HG02610 (cell line): ENCODE data around the gene HMOX2.

Source experiments
- ATAC-seq: cut with Tn5 transposase; IDR thresholded peaks from one replicate; pipeline ENCODE4 v1.9.1; 2021; ENCODE audit warnings: mild to moderate bottlenecking, moderate library complexity; ENCODE audit not compliant: unreplicated experiment

The HMOX2 gene

DNA sequence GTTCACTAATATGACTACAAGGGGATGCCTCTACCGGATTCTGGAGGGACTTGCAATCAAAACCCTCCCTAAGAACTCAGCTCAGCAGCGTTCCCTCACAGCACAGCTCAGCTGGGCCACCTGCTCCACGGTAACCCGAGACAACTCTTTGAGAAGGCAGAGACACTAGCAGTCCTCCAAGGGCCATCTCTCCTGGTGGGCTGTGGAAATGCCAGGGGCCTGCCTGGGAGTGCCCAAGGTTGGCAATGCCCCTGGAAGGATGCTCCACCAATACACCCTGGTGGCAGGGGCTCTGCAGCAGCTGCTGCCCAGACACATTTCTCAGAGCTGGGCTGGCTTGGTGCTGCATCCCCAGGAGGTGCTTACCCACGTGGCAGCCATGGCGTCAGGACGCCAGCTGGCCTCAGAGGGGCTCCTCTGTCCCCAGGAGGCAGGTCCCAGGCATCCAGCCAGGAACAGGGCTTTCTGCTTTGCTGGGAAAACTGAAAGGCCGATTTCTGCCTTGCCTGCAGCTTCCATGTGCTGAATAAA is 45.9 kb downstream of the HMOX2 start:
- ATAC-seq: no peak

DNA sequence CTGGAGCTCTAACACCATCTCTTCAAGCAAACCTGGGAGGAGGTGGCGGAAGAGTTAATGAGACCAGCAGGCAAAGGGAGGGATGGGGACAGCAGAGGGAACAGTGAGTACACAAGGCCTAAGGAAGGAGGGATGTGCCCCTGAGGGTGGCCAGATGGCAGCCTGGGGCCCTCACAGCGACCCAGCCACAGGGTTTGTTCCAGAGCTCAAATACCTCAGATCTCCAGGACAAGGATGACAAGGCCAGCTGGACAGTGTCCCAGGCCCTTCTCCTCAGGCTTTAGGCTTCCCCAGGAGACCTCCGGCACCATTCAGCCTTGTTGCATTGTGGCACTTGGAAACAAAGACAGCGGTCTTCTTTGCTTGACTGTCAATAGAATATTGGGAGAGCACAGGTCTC is 47.5 kb downstream of the HMOX2 start:
- ATAC-seq: no peak

DNA sequence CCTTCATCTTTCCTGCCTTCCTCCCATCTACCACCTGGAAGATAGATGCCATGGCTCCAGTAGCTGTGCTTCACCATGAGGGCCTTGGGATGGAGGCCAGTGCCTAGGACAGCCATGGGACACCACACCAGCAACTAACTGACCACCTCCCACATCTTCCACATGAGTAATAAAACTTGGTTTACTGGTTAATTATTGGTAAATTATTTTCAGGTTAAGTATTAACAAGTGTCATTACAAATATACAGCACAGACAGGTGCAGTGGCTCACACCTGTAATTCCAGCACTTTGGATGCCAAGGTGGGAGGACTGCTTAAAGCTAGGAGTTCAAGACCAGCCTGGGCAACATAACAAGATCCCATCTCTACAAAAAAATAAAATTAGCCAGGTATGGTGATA is 48.4 kb downstream of the HMOX2 start:
- ATAC-seq: no peak

DNA sequence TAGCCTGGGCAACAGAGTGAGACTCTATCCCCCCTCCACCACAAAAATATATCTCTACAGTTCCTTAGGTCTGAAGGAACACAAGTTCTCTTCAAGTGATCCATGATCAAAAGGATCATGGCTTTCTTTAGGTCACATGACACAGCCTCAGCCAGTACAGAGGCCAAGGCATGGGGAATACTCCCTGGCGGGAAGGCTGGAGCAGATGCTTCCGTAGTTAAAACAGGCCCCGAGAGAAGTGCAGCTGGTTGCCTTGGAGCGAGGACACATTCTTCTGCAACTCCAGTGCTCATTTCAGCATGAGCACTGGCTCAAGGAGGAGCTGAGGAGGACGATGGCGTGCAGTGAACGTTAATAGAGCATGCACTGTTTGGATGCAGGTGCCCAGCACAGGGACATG is 48.9 kb downstream of the HMOX2 start:
- no peak for ATAC-seq

DNA sequence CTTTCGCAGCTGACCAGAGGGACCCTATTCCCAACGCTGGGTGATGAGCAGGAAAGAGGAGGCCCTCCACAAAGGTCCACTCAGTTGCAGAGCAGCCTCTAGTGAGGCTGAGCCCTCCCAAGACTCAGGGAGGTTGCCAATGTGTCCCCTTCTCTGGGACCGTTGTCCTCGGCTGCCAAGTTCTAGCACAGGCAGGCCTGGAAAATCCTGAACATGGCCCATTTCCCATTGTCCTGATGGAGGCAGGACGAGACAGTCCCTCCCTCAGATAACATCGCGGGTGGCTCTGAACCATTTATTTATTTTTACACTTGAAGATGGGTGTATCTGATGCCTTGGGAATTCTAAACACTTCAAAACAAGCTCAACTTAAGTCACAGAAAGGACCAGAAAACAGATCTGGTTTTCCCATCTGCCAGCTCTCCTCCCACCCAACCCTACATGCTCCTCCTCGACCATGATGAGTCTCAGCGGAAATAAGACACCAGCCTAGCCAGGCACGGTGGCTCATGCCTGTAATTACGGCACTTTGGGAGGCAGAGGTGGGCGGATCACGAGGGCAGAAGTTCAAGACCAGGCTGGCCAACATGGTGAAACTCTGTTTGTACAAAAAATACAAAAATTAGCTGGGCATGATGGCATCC is 49.6 kb downstream of the HMOX2 start:
- no peak for ATAC-seq

DNA sequence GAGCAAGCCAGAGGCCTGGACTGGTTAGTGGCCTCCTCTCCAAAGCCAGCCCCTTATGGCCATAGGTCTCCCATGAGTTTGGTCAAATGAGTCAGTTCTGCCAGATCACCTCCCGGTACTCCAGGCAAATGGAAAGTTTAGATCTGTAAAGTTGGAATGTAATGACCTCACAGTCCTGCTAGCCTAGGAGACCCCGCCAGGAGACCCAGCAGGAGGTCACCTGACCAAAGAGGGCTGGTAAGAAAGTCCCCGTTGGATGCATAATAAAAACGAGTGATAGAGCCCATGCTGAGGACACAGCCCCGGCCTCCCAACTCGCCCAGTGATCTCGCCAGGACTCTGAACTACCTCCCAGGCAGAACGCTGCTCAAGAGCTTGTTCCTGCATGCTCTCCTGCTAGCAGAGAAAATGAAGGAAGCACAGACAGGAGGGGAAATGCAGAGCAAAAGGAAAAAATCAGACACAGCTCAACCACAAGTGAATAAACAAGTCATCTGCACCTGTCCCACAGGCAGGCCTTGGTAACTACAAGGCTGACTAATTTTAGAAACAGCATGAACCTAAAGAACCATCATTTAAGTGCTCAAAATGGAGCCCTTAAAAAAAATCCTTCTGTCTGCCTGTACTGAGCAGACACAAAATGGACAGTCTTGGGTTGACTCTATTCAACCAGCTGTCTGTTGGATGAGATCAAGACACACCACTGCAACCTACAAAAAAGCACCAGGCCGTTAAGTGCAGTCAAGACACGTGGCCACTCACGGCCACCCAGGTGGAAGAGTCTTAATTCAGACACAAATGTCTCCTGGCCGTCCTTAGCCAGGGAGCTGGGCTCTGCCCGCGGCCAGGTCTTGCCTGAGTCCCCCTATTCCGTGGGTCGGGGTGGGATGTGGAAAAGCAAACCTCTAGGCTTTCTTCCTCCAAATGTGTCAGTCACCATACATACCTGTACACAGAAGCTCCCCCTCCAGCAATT is 53.2 kb downstream of the HMOX2 start:
- peak; percentile 46 for ATAC-seq

DNA sequence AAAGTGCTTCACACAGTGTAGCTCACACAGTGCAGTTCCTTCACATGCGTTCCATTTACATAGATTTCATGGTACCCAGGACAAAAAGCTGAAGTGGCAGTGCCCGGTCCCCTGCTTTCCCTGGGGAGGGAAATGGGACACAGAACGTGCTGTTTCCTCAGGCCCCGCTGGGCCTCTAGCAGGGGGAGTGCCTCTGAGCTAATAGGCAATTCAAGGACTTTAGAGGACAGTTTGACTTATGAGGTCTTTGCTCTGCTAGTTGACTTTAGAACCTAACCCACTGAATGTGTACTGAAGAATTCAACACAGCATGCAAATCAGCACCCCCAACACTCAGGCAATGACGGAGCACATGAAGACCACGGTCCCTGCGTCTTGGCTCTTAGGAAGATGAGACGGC is 55.6 kb downstream of the HMOX2 start:
- no peak for ATAC-seq

DNA sequence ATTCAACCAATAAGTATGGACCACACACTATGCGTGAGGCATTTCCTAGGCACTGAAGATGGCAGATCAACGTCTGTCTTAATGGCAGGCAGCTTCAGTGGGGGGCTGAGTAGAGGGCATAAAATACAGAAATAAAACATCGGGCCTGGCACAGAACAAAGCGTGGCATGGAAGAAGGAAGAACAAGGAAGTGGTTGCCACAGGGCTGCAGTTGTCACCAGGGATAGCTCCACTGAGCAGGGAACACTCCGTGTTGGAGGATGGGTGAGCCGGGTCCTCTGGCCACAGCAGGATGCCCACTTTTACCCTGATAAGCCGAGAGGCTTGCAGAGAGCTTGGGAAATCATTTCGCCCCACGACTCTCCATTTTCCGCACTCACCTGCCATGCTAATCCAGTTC is 56.0 kb downstream of the HMOX2 start:
- ATAC-seq: no peak

DNA sequence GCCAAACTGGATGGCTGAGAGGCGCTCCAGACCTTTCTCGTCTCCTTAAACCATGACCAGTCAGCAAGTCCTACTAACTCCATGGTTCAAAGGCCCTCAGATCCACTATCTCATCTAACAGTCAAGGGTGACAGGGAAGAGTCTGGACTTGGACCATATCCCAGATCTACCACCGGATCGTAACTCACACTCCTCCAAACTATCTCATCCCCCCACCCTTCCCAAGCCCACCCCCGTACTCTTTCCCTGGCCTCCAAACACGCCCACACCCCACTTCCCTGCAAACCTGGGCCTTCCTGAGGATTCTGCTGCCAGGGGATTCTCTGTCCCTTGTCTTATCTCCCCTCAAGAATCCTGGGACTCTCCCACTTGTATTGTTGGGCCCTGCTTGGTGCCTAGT is 57.3 kb downstream of the HMOX2 start:
- ATAC-seq: no peak

DNA sequence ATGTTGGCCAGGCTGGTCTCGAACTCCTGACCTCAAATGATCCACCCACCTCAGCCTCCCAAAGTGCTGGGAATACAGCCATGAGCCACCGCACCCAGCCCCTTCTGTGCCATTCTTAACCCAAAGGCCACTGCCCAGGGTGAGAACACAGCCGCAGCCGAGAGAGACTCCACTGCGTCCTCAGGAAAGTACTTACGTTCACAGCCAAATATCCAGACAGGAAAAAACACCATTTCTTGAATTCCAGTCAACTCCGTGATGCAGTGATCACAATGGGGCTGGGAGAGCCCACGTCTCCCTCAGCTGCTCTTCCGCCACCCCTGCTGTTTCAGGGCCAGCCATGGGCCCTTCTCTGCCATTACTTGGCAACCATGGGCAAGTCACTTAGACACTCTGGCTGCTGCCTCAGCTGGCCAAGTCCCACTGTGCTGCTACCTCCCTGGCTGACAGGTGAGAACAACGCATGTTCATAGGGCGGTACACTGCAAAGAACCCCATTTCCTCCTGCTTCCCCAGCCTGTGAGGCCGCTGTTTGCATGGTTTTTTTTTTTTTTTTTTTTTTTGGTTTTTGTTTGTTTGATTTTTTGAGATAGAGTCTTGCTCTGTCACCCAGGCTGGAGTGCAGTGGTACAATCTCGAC is 58.1 kb downstream of the HMOX2 start:
- ATAC-seq: no peak

DNA sequence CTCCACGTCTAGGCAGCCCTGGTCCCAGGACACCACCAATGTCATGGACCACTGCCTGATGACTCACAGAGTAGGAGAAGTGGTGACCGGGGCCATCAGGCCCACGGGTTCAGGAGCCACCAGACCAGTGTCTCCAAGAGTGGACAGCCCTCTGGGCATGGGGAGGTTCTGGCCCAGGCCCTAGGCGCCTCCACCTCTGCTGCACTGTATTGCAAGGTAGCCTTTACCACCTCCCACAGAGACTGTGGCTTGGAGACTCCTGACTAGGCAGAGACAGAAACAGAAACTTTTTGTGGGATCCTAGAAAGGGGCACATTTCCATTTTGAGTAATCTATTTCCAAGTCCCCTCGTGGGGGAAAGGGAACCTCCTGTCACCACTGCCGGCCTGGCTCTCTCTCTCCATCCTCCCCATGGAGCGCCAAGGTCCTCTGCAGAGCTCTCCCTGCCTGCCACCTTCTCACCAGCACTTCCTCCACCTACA is 59.5 kb downstream of the HMOX2 start:
- ATAC-seq: no peak

DNA sequence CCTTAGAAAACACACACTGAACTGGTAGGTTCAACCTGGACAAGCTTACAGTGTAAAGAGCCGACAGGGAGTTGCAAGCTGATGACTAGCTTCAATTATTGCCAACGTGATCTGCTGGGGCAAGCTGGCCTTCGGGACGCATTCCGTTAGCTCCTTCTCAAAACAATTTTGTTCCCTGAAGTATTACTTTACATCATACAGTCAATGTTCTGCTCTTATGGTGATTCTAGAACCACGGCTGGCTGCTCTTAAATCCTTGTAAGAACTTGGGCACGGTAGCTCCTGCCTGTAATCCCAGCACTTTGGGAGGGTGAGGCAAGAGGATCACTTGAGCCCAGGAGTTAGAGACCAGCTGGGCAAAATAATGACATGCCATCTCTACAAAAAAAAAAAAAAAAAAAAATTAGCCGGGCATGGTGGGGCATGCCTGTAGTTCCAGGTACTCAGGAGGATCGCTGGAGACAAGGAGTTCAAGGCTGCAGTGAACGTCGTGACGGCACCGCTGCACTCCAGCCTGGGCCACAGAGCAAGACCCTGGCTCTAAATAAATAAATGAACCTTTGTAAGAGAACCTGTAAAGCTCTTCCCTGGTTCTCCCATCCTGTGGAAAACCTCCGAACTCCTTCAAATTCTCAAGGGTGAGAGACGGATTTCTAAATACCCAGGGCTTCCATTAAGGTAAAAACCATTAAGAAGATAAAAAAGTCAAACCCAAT is 60.4 kb downstream of the HMOX2 start:
- no peak for ATAC-seq

DNA sequence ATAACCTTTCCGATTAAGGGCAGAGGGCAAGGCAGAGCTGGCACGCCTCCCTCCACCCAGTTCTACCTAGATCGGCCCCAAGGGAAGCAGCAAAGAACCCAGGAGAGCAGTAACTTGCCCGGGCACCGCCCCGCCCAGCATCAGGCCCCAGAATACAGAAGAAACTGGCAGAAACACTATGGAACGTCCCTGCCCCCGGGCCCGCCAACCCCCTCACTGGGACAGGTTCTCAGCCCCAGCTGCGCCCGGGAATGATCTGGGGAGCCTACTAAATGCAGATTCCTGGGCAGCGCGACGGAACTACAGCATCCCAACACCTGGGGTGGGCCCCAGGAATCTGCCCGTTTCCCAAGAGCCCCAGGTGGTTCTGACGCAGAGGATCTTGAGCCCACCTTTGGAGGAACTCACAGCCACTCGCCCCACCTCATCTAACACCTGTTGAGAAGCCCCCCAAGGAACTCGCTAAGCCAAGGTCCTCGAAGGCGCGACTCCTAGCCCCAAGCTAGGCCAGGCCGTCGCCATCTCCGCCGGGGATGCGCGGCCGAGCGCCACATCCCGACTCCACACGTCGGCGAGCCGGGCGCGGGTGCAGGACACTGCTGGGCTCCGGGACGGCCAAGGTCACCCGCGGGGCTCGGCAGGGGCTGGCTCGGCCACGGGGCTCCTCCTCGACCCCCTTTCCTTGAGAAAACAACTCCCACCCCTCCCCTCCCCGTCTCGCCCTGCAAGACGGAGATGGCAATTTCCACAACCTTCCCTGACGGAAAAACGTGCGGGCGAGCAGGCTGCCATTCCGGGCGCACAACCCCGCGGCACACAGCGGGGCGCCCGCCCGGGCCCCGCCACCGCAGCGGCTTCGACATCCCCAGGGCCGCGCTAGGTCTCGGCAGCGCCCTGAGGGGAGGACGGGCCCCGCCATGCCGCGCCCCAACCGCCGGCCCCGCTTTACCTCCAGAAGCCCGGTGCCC is 61.5 kb downstream of the HMOX2 start:
- peak; percentile 13 for ATAC-seq

DNA sequence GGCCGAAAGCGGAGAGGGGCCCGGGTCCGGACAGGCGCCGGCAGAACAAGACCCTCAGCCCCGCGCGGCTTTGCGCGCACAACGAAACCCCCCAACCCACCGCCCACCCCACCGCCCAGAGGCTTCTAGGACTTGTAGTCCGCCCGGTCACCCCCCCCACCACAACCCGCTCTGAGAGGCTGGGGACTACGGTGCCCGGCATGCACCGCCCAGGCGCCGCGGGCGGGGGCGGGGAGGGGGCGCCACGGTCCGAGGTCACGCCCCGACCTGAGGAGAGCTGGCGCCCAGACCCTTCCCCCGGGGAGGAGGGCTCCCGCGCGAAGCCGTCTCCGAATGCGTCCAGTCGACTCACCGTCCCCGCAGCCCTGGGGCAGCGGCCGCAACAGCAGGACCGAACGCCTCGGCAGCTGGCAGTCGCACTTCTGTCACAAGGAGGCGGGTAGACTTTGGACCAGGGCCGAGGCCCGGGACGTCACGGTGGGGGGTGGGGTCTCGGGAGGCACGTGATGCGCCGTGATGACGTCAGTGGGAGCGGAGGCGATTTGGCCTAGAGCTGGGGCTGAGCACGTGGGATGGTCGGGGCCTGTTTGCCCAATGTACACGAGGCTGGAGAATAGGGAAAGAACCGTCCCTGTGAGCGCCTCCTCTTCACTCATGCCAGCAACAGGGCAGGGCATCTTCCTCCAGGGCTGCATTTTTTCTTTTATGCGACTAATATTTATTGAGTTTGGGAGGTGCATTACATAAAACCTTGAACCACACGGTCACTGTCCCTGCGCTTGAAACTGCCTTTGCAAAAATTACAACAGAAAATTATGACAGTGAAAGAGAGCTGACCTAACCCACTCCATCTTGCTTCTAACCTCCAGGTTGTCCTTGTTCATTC is 62.4 kb downstream of the HMOX2 start, which contains the start of gene CDIP1:
Gene CDIP1 (minus strand): TSS at position 424 of the 886 bp plus-strand sequence. CDS start 24,643 bp downstream, outside the sequence.
- ATAC-seq: peak; percentile 86

DNA sequence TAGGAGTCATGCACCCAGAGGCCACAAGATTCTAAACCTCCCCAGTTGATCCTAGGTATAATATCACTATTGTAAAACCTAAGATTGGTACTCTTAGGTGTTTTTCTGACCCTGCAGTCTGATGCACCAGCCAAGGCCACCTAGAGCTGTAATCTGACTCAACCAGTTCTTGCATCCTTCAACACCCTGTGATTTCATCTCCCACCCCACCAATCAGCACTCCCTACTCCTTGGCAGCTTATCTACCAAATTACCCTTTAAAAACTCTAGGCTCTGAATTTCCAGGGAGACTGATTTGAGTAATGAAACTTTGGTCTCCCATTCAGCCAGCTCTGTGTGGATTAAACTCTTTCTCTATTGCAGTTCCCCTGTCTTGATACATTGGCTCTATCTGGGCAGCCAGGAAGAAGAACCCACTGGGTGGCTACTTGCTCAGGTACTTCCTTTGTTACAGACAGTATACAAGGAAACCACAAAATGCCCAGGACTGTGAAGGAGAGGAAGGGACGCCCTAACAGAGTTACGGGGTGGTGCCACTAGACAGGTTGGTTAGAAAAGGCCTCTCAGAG is 63.6 kb downstream of the HMOX2 start:
- no peak for ATAC-seq

DNA sequence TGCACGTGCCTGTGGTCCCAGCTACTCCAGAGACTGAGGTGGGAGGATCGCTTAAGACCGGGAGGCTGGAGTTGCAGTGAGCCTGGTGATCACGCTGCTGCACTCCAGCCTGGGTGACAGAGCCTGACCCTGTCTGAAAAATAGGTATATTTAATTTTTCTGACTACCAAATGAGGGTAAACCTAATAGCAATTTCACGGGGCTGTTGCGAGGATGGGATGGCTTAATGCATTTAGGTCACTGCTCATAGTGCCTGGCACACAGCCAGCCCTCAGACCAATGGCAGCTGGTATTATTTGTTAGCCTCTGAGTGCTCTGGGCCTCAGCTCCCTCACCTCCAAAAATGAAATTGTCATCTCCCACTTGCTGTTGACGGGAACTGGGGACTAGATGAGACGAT is 68.3 kb downstream of the HMOX2 start:
- no peak for ATAC-seq

DNA sequence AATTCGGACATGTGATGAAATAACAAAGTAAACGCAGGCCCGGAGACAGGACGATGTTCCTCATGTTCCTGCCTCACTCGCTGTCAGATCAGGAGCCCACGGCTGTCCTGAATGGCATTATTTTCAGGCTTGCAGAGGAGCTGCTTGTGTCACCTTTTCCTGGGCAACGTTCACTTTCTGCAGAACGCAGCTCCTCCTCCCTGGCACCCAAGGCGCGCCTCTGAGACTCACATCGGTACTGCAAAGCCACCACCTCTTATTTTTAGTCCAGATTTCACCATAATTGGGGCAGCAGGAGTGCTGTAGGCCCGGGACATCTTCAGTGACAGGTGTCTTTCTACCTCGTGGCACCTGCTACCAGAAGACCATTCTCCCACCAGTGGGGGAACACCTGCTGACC is 71.9 kb downstream of the HMOX2 start:
- no peak for ATAC-seq

DNA sequence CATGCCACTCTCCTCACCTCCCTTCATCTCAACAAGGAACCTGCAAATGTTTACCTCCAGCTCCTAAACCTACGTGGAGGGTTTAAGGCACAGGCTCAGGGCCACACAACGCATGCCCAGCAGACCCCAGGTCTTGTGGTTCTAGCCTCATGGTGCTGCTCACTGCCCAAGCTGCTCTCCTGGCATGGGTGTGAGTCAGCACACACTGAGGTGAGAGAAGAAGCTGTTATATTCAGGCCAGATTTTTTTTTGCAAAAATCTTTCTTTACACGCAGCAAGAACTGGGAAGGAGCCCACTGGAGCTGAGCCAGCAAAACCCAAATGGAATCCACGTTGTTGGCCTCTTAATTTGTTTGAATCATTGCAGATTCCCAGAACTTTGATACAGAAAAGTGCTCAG is 74.4 kb downstream of the HMOX2 start:
- ATAC-seq: no peak
